HG02588 (cell line): Measurements from ENCODE around the gene ADGRV1.

Source experiments
- ATAC-seq: cut with Tn5 transposase; IDR thresholded peaks from one replicate; pipeline ENCODE4 v1.9.1; 2021; ENCODE audit warnings: mild to moderate bottlenecking, moderate library complexity; ENCODE audit not compliant: unreplicated experiment

ADGRV1 gene

GRCh38 chr5:91092859-91093783, 534.5 kb downstream of the ADGRV1 start:
- no peak for ATAC-seq

- no peak for ATAC-seq
Measured at GRCh38 chr5:91095313-91095712, 536.7 kb downstream of the ADGRV1 start.

- ATAC-seq, result no peak
Measured at GRCh38 chr5:91095786-91096385, 537.3 kb downstream of the ADGRV1 start.

DNA sequence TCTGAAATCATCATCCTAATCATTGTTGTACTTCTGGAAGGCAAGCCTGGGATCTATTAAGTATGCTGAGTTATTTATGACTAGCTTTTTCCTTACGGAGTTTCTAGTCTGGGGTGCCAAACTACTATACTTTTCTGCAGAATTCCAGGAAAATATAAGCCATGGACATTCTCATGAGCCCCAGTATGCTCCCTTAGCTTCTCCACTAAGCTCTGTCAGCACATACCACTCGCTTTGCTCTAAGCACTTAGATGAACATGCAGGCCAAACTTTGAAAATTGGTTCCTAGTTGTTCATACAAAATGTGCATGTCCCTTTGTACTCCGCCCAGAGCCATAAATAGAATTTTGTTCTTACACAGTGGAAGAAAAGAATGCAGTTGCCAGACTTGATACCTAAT, 539.9 kb downstream of the ADGRV1 start:
- ATAC-seq, result no peak

GRCh38 chr5:91101600-91102379, 543.2 kb downstream of the ADGRV1 start:
- peak; percentile 98 for ATAC-seq

DNA sequence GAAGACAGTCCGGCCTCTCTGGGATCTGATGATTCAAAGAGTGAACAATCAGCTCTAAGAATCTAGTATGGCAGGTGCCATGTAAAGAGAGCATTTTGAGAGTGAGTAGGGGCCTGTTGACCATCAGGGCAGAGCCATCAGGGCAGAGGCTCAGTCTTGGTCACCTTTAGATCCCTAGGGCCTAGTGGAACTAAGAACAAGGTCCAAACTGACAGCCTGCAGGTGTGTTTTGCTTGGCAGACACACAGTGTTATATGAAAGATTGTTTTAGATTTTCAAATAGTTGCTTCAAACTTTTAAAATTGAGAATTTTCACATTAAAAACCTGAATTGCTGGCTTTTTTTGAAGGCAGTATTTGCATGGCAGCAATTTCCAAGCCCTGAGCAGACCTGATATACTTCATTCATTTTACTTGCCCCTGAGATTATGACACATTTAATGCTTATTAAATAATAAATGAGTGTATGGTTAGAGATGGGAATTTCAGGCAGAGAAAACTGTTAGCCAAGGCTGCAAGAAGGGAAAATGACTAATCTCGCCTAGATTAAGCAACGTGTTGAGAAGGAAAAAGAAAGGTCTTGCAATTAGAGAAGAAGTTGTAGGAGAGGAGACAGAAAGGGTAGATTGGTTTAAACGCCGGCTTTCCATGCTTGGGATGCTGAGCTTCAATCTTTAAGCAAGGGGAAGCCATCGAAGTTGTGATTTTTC, 544.9 kb downstream of the ADGRV1 start:
- no peak for ATAC-seq

DNA sequence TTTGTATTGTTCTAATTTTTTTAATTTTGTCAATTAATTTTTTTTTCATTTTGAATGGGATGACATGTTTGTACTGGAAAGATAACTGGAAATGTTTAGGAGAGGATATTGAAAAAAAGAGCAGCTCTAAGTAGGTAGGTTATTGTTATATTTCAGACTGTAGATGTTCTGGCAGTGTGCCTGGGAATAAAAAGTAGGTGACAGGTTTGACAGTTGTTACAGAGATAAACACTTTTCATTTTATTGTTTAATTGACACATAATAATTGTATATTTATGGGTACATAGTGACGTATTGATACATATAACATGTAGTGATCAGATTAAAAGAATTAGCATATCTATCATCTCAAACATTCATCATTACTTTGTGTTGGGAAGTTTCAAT, 545.5 kb downstream of the ADGRV1 start:
- no peak for ATAC-seq

- ATAC-seq, result no peak
Measured at GRCh38 chr5:91106842-91107511, 548.4 kb downstream of the ADGRV1 start.

DNA sequence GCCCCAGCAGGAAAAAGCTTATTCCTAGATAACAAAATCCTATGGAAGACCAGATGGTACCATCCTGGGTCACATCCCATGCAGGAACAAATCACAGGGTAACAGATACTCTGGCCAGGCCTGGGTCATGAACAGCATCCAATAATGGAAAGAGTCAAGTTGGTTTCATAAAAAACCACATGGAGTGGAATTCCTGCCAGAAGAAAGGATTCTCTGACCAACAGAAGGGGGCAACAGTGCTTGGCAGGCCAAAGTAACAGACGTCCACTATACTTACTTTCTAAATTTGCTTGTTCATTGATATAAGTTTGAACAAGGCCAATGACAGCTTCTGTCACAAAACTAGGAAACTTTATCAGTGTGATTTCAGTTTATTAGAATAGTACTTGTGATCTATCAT, 551.0 kb downstream of the ADGRV1 start:
- no peak for ATAC-seq

- no peak for ATAC-seq
Measured at GRCh38 chr5:91110686-91111085, 552.1 kb downstream of the ADGRV1 start.

DNA sequence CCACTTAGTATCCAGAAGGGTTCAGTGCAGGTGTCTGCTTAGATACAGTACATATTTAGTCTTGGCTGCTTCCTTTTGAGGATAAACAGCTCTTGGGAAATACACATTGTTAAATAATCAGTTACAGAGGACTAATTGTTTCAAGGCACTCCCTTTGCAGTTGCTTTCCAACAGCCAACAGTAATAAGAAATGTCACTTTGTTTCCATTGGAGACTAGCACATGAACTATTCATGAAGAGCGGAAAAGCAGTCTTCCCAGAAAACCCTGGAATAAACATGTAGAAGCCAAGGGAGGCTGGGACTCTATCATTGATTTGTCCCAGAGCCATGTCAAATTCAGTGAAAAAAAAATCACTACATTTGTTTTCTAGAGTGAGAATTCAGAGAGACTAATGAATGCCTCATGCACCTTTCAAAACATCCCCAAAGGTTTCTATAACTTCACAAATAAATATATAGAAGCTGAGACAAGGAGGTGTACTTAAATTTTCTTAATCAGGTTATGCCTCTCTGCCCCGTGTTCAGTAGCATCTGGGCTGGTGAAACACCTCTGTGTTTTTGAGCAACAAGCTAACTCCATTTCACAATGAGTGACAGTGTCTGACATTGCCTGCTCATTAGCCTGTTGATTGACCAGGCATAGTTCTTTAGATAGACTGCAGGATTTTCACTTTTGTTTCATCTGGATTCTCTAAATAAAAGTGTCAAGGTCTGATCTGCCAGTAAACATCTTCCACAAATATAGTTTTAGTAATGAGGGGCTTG, 553.1 kb downstream of the ADGRV1 start:
- no peak for ATAC-seq

- no peak for ATAC-seq
Measured at GRCh38 chr5:91114658-91115057, 556.1 kb downstream of the ADGRV1 start.

GRCh38 chr5:91118354-91118753, 559.8 kb downstream of the ADGRV1 start:
- ATAC-seq, result no peak

DNA sequence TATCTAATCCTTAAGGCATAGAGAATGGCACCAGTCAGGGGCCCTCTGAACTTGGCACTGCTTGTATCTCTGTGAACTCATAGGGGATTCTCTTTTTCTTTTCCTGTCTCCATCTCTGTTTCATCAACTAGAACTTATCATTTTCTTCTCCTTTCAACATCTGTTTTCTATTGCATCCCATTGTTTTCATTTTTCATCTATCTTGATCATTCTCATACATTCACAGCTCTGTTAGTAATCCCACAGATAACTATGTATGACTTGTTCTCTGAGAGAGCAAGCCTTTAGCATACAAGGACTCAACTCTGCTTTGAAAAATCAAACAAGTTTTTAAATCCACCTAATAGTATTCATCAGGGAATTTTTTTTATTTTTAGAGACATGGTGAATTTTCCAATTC, 560.2 kb downstream of the ADGRV1 start:
- ATAC-seq, result no peak

DNA sequence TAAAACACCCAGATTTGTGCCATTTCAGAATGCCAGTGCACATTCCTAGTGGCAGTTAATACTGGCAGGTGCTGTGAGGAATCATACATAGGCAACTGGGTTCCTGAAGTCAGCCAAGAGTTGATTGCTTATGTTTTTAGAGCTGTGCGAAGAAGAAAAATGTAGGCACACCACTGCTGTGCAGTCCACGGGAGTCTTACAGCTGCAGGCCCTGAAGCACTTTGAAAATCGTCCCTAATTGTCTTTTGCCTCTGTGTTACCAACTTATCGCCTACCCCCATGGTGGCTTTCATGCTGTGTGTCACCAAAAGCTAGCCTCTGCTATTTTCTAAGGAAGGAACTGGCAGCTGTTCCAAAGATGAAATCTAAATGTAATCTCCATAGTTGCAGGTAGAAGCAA, 560.6 kb downstream of the ADGRV1 start:
- no peak for ATAC-seq

GRCh38 chr5:91119981-91120850, 561.6 kb downstream of the ADGRV1 start:
- no peak for ATAC-seq

GRCh38 chr5:91121347-91121993, 562.9 kb downstream of the ADGRV1 start:
- ATAC-seq, result no peak

GRCh38 chr5:91122651-91123050, 564.1 kb downstream of the ADGRV1 start:
- no peak for ATAC-seq
